ENCODE measurements around the gene MBNL1.

- no peak for TF ChIP-seq CTCF (IDR thresholded peaks at IDR 0.05)
- no peak for TF ChIP-seq POLR2A (IDR thresholded peaks at IDR 0.05)
Measured at GRCh38 chr3:152299249-152299976, 30.7 kb downstream of the MBNL1 start.

Data from testis (tissue), 2 donors.